SIG-M5 treated with dmso at 0.1 percent for 504 hours (cell line): Measurements from ENCODE around the gene TIGD1.
"Not testable (repeated sequence)": the region's sequence is repeated elsewhere in the genome, so short reads cannot be mapped to it uniquely, and the experiment has no call there.

Experiments
- DNase-seq: peaks from one replicate; lab custom pipeline; 2025; ENCODE audit not compliant: unreplicated experiment; lab: John Stamatoyannopoulos, UW

TIGD1 gene

DNA sequence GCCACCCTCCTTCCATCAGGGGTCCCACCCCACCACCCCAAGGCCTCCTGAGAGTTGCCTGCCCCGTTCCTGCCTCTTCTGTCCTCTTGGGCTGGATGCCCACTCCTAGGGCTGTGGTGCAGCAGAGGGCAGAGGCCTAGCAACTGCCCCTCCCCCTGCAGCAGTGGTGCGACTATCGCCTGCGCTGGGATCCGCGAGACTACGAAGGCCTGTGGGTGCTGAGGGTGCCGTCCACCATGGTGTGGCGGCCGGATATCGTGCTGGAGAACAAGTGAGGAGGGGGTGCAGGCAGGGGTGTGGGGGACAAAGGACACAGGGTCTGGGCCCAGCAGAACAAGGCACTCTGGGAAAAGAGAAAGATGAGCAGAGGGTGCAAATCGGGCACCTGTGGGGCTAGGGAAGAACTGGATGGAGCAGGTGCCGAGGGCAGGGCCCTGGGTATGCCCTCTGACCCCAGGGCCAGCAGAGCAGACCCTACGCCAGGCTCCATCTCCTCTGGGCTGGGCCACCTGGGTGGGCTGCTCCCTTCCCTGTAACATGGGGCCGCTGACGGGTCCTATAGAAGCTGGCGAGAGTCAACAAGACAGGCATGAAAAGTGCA lies 9.8 kb downstream of the TIGD1 start:
- DNase-seq, result no peak

DNA sequence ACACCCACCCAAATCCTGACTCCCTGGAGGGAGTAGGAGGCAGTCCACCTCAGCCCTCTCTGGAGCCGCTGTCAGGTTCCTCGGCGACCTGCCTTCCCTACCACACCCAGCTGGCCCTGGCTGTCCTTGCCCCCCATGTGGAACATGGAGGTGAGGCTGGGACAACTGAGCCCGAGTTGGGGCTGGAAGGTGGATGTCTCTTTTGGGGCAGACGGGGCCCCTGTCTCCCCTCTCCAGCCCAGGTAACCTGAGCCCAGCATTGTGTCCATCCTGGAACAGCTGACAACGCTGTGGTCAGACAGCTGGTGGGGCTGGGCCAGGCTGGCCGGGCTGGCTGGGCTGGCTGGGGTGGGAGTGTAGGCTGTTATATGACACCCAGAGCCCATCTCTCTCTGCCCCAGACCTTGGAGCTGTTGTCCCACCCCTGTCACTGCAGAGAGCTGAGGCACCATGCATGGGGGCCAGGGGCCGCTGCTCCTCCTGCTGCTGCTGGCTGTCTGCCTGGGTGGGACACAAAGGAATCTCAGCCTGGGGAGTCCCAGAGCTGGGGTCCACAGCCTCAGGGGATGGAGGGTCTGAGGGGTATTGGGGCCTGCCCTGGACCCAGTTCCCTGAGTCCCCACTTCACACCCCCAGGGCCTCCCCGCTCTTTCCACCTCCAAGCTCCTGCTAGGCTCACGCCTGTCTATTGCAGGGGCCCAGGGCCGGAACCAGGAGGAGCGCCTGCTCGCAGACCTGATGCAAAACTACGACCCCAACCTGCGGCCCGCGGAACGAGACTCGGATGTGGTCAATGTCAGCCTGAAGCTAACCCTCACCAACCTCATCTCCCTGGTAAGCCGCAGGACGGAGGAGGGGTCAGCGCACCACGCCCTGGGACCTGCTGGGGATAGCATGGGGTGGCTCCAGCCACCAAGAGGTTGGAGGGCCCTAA lies 10.8 kb downstream of the TIGD1 start, which contains the start of gene CHRNG:
CHRNG (plus strand) TSS at position 395 of the 934 bp plus-strand sequence; CDS start at position 451, 56 bp downstream.
- DNase-seq, result no peak

DNA sequence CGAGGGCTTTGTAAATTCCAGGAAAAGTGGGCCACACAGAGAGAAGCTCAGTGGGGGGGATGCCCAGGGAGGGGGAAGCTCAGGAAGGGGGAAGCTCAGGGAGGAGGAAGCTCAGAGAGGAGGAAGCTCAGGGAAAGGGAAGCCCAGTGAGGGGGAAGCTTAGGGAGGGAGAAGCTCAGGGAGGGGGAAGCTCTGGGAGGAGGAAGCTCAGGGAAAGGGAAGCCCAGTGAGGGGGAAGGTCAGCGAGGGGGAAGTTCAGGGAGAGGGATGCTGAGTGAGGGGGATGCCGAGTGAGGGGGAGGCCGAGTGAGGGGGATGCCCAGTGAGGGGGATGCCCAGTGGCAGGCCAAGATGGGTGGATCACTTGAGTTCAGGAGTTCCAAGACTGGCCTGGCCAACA lies 11.7 kb downstream of the TIGD1 start:
- DNase-seq, result no peak

DNA sequence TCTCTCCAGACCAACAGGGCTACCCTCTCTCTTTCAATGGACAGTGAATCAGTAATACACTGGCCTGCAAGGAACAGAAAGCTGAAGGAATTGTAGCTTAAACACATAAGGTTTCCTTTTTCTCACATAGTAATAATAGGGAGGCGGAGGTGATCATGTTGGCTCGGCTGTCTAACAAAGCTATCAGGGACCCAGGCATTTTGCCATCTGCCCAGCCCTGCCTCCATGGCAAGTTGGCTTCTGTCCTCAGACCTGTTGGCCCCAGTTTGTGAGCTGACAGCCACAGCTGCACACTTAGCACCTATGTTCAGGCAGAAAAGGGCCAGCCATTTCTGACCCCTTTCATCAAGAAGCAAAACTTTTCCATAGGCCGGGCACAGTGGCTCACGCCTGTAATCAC lies 12.9 kb downstream of the TIGD1 start:
- no peak for DNase-seq

DNA sequence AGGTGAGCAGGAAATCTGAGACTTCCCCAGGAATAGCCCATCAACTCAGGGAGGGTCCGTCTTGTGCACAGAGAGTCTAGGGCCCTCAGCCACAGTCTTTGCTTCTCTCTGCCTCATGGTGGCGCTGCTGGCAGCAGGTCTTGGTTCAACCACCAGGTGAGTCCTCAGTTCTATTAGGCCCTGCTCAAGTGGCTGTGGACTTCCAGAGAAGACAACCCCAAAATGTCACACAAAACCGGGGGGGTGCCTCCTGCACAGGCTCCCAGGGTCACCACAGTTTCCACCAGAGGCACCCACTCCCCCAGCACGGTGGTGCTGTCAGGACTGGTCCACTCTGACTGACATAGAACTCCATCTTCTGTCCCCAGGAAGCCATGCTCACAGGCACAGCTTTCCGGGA lies 13.3 kb downstream of the TIGD1 start:
- no peak for DNase-seq

DNA sequence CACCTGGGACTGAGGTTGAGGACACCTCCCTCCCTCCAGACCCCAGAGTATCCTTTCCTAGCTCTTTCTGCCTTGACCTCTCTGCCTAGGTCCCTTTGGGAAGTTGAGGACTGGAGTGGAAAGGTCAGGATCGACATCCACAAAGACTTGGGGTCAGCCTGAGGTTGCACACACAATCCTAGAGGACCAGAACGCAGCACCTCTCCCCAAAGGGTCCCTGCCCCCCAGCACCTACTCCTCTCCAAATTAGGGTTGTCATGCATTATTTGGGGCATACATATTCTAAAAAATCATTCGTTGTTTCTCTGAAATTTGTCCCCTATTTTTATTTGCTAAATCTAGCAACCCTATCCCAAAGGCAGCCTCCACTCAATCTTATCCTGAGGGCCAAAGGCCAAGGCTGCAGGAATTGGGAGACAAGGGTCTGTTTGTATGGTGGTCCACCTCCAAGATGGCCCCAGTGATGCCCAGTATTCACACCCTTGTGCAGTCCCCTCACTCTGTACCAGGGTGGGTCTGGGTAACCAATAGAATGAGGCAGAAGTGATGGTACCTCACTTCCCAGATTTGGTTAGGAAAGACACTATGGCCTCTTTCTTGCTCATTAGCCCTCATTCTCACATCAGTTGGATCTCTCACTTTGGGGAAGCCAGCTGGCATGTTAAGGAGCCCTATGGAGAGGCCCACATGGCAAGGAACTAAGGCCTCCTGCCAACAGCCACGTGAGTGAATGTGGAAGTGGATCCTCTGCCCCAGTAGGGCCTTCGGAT lies 14.4 kb downstream of the TIGD1 start:
- DNase-seq, result no peak

DNA sequence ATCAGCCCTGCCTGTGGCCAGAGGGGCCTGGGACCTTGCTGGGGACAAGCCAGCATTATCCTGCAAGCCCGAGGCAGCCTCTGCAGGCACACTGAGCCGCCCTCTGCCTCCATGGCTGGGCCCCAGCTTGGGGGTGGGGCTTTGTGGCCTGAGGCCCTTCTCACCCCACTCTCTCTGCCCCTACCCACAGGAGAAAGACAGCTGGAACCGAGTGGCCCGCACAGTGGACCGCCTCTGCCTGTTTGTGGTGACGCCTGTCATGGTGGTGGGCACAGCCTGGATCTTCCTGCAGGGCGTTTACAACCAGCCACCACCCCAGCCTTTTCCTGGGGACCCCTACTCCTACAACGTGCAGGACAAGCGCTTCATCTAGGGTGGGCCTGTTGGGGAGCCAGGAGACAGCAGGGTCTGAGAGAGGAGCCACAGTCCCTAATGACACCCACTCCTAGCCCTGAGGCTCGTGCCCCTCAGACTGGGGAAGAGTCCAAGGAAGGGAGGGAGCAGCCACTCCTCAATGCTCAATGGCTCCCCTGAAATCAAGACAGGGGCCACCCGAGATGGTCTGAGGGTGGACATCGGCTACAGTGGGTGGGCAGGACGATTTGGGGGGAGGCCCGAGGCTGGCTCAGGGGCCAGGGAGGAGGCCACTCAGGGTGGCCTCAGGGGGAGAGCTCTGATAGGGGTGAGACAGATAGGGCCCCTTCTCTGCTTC lies 15.3 kb downstream of the TIGD1 start:
- DNase-seq, result no peak

DNA sequence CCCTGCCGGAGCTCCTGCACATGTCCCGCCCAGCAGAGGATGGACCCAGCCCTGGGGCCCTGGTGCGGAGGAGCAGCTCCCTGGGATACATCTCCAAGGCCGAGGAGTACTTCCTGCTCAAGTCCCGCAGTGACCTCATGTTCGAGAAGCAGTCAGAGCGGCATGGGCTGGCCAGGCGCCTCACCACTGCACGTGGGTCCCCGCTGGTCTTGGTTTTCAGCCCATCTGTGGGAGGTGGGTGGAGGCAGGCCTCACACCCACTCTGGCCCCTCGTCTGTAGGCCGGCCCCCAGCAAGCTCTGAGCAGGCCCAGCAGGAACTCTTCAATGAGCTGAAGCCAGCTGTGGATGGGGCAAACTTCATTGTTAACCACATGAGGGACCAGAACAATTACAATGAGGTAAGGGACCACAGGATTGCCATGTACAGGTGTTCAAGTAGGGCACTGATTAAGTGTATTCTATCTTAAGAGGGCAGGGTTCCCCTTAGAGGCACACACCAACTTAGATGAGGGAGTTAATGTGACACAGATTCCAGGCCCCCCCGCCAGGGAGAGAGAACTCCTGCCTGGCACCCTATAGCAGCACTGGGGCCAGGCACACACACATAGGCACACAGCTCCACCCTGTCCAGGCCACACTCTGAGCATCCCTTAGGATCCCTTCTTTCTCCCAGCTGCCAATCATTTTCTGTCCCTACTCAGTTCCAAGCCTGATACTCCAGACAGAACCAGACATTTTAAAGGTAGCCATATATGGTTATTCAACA lies 16.2 kb downstream of the TIGD1 start:
- DNase-seq, result no peak

DNA sequence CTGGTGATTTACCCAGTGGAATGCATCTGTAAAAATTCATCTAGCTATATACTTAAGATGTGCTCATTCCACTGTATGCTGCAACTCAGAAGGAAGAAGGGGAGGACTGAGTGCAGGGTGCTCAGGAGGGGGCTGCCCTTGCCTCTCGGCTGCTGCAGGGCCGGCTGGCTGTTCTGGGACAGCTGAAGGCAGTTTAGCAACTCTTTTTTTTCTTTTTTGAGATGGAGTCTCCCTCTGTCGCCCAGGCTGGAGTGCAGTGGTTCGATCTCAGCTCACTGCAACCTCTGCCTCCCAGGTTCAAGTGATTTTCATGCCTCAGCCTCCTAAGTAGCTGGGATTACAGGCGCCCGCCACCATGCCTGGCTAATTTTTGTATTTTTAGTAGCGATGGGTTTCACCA lies 17.5 kb downstream of the TIGD1 start:
- DNase-seq, result not testable (repeated sequence)

DNA sequence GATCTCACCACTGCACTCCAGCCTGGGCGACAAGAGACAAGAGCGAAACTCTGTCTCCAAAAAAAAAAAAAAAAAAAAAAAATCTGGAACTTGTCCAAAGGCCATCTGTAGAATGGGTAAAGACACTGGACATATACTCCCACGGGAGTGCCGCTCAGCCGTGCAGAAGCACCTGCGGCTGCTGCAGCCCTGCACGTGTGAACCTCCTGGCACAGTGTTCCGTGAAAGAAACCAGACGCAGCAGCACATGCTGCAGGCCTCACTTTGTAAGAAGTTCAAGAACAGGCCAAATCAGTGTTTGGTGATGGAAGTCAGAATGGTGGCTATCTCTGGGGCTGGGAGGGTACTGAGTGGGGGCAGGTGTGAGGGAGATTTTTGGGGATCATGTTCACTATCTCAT lies 17.9 kb downstream of the TIGD1 start:
- DNase-seq, result no peak

DNA sequence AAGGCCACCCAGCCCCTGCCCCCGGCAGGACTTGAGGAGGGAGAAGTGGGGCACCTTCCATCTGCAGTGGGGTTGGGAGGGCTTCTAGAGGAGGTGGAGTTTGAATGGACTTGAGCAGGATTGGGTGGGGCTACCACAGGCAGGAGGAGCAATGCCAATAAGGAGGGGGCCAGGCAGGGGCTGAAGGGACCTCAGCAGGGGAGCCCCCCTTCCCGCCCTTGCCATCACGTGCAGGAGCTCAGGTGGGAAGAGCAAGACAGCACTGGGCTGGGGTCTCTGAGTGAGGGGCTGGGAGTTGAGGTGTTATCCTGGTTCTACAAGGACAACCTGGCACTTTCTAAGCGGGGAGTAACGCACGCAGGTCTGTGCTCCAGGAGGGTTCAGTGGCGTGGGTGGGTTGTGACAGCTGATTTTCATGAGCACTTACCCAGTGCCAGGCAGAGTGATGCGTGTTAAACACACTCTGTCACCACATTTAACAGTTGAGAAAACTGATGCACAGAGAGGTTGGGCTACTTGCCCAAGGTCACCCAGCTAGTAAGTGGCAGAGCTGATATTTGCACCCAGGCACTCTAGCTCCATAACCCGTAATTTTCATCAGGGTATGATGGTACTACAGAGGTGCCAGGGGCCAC lies 19.6 kb downstream of the TIGD1 start:
- DNase-seq, result no peak

DNA sequence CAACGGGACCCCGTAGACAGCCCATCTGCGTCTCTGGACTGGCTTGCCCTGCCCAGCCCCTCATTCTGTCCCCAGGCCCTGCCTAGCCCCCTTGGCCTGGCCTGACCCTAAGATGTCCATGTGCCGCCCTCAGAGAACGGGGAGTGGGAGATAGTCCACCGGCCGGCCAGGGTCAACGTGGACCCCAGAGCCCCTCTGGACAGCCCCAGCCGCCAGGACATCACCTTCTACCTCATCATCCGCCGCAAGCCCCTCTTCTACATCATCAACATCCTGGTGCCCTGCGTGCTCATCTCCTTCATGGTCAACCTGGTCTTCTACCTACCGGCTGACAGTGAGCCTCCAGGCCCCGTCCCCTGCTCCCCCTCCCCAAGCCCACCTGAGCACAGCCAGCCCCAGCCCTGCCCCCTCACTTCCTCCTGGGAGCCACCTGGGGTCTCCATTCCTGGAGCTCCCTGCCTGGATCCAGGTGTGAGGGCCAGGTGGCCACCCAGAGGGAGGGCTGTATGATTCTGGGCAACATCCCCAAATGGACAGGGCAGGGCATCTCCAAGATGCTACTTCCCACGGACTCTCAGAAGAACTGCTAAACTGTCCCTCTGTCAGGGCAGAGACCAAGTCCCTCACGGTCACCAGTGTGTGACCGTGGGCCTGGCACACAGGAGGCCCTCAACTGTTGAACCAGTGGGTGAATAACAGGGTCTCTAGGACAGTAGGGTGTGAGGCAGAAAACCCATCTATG lies 20.4 kb downstream of the TIGD1 start:
- no peak for DNase-seq

DNA sequence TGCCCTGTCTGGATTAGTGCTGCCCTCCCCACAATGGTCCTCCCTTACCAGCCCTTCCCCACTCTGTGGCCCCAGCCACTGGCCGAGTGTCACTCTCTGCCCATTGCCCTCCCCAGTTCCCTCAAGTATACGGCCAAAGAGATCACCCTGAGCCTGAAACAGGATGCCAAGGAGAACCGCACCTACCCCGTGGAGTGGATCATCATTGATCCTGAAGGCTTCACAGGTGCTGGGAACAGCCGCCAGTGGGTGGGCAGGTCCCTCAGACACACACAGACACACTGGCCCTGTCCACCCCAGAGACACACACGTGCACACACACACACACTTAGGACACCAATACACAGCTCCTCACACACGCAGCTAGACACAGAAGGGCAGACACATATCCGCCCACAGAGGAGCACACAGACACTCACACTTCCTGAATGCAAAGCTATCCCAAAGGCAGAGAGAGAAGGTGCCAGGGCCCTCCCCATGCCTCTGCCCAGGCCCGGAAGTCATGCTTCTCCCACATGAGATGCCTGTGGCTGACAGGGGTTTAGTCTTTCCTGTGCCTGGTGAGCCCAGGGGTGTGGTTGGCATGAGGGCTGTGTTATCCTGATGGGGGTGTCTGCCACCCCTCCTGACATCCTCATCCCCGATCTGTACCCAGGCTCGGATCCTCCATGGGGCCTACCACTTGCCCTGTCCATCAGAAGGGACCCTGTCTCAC lies 21.5 kb downstream of the TIGD1 start:
- DNase-seq, result no peak

DNA sequence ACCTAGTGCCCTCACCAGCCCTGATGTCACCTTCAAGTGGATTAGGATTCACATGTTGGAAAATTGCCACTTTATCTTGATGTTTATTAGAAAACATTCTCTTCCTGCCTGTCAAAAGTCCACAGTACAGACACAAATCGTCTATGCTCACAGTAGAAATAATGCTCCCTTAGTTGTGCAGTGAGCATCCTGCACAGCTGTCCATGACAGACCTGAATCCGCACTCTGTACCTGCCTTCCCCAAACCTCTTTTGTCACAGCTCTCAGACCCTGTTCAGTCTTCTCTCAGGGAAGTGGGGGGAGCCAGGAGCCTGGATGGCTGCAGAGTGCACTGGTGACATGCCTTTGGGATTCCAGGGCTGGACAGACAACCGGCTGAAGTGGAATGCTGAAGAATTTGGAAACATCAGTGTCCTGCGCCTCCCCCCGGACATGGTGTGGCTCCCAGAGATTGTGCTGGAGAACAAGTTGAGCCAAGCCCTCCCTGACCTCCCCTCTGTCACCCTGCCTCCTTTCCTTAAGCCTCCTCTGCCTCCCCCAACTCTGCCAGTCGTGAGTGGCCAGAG lies 22.4 kb downstream of the TIGD1 start:
- no peak for DNase-seq

DNA sequence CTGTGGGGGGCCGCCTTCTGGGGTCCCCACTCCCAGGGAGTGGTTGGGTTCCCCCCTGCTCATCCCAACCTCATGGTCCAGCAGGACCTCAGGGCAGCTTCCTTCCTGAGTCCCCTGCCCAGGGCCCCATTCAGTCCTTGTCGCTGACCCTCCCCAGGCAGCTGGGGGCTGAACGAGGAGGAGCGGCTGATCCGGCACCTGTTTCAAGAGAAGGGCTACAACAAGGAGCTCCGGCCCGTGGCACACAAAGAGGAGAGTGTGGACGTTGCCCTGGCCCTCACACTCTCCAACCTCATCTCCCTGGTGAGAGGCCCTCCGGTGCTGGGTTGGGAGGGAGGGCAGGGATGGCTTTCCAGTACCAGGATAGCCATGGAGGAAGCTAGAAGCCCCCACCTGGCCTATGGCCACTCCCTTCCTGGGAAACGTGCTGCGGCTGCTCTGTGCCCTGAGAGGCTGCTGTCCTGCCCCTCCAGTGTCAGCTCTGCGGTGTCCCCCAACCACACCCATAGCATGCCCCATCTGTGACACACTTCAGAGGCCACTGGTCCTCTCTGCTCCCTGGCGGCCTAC lies 23.9 kb downstream of the TIGD1 start:
- no peak for DNase-seq

DNA sequence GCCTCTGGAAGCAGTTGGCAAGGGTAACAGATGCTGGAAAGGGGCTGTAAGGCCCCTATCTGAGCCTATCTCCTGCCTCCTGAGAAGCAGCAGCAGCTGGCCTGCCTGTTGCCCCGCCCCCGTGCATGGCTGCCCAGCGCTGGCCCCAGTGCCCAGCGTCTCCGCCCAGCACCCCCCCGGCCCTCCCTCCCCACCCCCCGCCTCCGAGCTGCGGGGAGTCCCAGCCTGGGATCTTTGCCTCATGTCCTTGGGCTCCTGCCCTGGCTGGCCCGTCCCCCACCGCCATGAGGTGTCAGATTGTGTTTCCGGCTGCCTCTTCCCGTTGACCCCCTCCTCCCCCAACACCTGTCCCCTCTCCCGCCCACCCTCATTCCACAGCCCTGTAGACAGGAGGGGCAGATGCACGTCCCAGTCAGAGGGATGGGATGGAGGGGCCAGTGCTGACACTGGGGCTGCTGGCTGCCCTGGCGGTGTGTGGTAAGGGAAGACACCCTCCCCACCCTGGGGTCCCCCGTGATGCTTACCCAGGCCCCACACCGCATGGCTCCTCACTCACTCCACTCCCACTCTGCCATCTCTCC lies 24.5 kb downstream of the TIGD1 start, which contains the start of gene CHRND:
CHRND (plus strand) TSS at position 370 of the 581 bp plus-strand sequence; CDS start at position 426, 56 bp downstream.
- no peak for DNase-seq

DNA sequence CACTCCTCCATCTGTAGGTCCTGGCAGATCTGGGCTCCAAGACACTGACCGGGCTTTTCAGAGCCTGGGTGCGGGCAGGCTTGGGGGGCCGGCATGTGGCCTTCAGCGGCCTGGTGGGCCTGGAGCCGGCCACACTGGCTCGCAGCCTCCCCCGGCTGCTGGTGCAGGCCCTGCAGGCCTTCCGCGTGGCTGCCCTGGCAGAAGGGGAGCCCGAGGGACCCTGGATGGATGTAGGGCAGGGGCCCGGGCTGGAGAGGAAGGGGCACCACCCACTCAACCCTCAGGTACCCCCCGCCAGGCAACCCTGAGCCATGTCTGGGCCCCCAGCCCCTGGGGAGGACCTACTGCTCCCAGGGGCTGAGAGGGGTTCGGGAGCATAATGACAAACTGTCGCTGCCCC lies 25.2 kb downstream of the TIGD1 start:
- no peak for DNase-seq
